Neural cell (in vitro differentiated cells): Measurements from ENCODE around the gene ERVMER34-1.

Source experiments
- EP300 ChIP-seq: fragments of 450-650 bp; conservative IDR thresholded peaks from 2 replicates; pipeline ENCODE4 v1.6.1; 2014; ENCODE audit warnings: antibody characterized with exemption, mild to moderate bottlenecking, moderate library complexity; ENCODE audit not compliant: poor library complexity, severe bottlenecking
- MXI1 ChIP-seq: fragments of 450-650 bp; conservative IDR thresholded peaks from 2 replicates; pipeline ENCODE4 v1.6.1; 2014; ENCODE audit warnings: antibody characterized with exemption, mild to moderate bottlenecking; ENCODE audit not compliant: poor library complexity, severe bottlenecking
- RAD21 ChIP-seq: fragments of 450-650 bp; conservative IDR thresholded peaks from 2 replicates; pipeline ENCODE4 v1.6.1; 2014; ENCODE audit warnings: antibody characterized with exemption, mild to moderate bottlenecking, moderate library complexity
- TF ChIP-seq, protein P1 (sequence below): fragments of 450-650 bp; IDR thresholded peaks from 2 replicates; pipeline ENCODE4 v1.5.1; 2014; ENCODE audit warnings: antibody characterized with exemption, mild to moderate bottlenecking, moderate library complexity; ENCODE audit not compliant: poor library complexity, severe bottlenecking

DNA sequence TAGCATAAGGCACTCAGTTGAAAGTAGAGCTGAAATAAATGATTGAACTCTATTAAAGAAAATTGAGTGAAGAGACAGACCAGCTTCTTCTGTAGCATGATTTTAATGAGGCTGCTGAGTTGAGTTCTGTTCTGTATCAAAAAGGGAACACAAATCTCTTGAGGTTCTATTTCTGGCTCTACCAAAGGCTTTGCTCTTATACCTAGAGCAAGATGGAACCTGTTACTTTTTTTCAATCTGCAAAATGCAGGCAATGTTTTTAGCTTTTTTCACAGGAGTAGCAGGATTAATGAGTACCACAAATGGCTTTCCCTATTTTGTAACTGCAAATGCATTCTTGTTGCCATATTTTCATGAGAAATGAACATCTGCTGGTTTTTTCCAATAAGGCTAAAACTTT, 4.2 kb upstream of the ERVMER34-1 start:
- no peak for TF ChIP-seq MXI1
- TF ChIP-seq, protein P1, sequence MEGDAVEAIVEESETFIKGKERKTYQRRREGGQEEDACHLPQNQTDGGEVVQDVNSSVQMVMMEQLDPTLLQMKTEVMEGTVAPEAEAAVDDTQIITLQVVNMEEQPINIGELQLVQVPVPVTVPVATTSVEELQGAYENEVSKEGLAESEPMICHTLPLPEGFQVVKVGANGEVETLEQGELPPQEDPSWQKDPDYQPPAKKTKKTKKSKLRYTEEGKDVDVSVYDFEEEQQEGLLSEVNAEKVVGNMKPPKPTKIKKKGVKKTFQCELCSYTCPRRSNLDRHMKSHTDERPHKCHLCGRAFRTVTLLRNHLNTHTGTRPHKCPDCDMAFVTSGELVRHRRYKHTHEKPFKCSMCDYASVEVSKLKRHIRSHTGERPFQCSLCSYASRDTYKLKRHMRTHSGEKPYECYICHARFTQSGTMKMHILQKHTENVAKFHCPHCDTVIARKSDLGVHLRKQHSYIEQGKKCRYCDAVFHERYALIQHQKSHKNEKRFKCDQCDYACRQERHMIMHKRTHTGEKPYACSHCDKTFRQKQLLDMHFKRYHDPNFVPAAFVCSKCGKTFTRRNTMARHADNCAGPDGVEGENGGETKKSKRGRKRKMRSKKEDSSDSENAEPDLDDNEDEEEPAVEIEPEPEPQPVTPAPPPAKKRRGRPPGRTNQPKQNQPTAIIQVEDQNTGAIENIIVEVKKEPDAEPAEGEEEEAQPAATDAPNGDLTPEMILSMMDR, result no peak
- no peak for TF ChIP-seq RAD21
- no peak for TF ChIP-seq EP300
